Measurements from ENCODE around the gene GLI2.

Gene GLI2

GRCh38 chr2:120739438-120740090 is 3.9 kb downstream of the GLI2 start:
- DNase-seq: no peak

GRCh38 chr2:120740375-120740764 is 4.7 kb downstream of the GLI2 start:
- no peak for DNase-seq

- DNase-seq: no peak
Observed at GRCh38 chr2:120740765-120741524, 5.3 kb downstream of the GLI2 start.

- no peak for DNase-seq
Observed at GRCh38 chr2:120741571-120742561, 6.2 kb downstream of the GLI2 start.

GRCh38 chr2:120743657-120744056 is 8.0 kb downstream of the GLI2 start:
- no peak for DNase-seq

GRCh38 chr2:120744817-120745216 is 9.1 kb downstream of the GLI2 start:
- DNase-seq: no peak

- DNase-seq: no peak
Observed at GRCh38 chr2:120745420-120746111, 9.9 kb downstream of the GLI2 start.

GRCh38 chr2:120746144-120746543 is 10.5 kb downstream of the GLI2 start:
- no peak for DNase-seq

- DNase-seq: no peak
Observed at GRCh38 chr2:120747281-120747680, 11.6 kb downstream of the GLI2 start.

- DNase-seq: no peak
Observed at GRCh38 chr2:120747706-120748105, 12.0 kb downstream of the GLI2 start.

GRCh38 chr2:120748310-120748709 is 12.6 kb downstream of the GLI2 start:
- no peak for DNase-seq

GRCh38 chr2:120748741-120749140 is 13.1 kb downstream of the GLI2 start:
- DNase-seq: no peak

GRCh38 chr2:120749506-120750431 is 14.1 kb downstream of the GLI2 start:
- no peak for DNase-seq

GRCh38 chr2:120750488-120751210 is 15.0 kb downstream of the GLI2 start:
- DNase-seq: no peak

GRCh38 chr2:120751553-120751952 is 15.9 kb downstream of the GLI2 start:
- DNase-seq: no peak

- no peak for DNase-seq
Observed at GRCh38 chr2:120754067-120754960, 18.6 kb downstream of the GLI2 start.

- DNase-seq: no peak
Observed at GRCh38 chr2:120758181-120759144, 22.8 kb downstream of the GLI2 start.

GRCh38 chr2:120759543-120760331 is 24.1 kb downstream of the GLI2 start:
- no peak for DNase-seq
